ENCODE results near the gene CCNG2.

Gene CCNG2

GRCh38 chr4:77196866-77197265 lies 39.9 kb downstream of the CCNG2 start (continued):
- no peak for TF ChIP-seq PATZ1 (CRISPR knock-in tag; IDR thresholded peaks at IDR 0.05; ENCODE audit: borderline replicate concordance)
- TF ChIP-seq CREB5 (CRISPR knock-in tag; IDR thresholded peaks at IDR 0.05; ENCODE audit: low read depth), result no peak
- no peak for TF ChIP-seq TOX (CRISPR knock-in tag; IDR thresholded peaks at IDR 0.05; ENCODE audit: borderline replicate concordance)
- TF ChIP-seq ZFP30 (CRISPR knock-in tag; IDR thresholded peaks at IDR 0.05), result no peak
- no peak for TF ChIP-seq ZNF8 (CRISPR knock-in tag; IDR thresholded peaks at IDR 0.05)
- no peak for TF ChIP-seq SNAI2 (CRISPR knock-in tag; IDR thresholded peaks at IDR 0.05)
- TF ChIP-seq TSHZ2 (CRISPR knock-in tag; IDR thresholded peaks at IDR 0.05), result no peak
- no peak for TF ChIP-seq RARB (CRISPR knock-in tag; IDR thresholded peaks at IDR 0.05)

GRCh38 chr4:77197361-77197760 lies 40.4 kb downstream of the CCNG2 start:
- TF ChIP-seq PATZ1 (CRISPR knock-in tag; IDR thresholded peaks at IDR 0.05; ENCODE audit: borderline replicate concordance) (no peak), OSR1 (CRISPR knock-in tag; IDR thresholded peaks at IDR 0.05) (no peak), ZFP3 (CRISPR knock-in tag; IDR thresholded peaks at IDR 0.05) (no peak), ZNF8 (CRISPR knock-in tag; IDR thresholded peaks at IDR 0.05) (no peak), PPARA (CRISPR knock-in tag; IDR thresholded peaks at IDR 0.05; ENCODE audit: borderline replicate concordance) (no peak), GLIS3 (CRISPR knock-in tag; IDR thresholded peaks at IDR 0.05) (no peak), ZC3H10 (CRISPR knock-in tag; IDR thresholded peaks at IDR 0.05) (no peak), TOX (CRISPR knock-in tag; IDR thresholded peaks at IDR 0.05; ENCODE audit: borderline replicate concordance) (no peak), POU6F1 (CRISPR knock-in tag; IDR thresholded peaks at IDR 0.05; ENCODE audit: borderline replicate concordance, low read depth) (no peak)
- no peak for ATAC-seq

GRCh38 chr4:77197831-77198230 lies 40.8 kb downstream of the CCNG2 start:
- TF ChIP-seq RARB (CRISPR knock-in tag; IDR thresholded peaks at IDR 0.05) (no peak), OSR1 (CRISPR knock-in tag; IDR thresholded peaks at IDR 0.05) (no peak), TOX (CRISPR knock-in tag; IDR thresholded peaks at IDR 0.05; ENCODE audit: borderline replicate concordance) (no peak), ZNF8 (CRISPR knock-in tag; IDR thresholded peaks at IDR 0.05) (no peak), ARNTL (CRISPR knock-in tag; IDR thresholded peaks at IDR 0.05; ENCODE audit: borderline replicate concordance, low read depth) (no peak), POU6F1 (CRISPR knock-in tag; IDR thresholded peaks at IDR 0.05; ENCODE audit: borderline replicate concordance, low read depth) (no peak), ZFP30 (CRISPR knock-in tag; IDR thresholded peaks at IDR 0.05) (no peak), ISL1 (CRISPR knock-in tag; IDR thresholded peaks at IDR 0.05) (no peak), CSDC2 (CRISPR knock-in tag; IDR thresholded peaks at IDR 0.05) (no peak), PATZ1 (CRISPR knock-in tag; IDR thresholded peaks at IDR 0.05; ENCODE audit: borderline replicate concordance) (no peak), CSRNP3 (CRISPR knock-in tag; IDR thresholded peaks at IDR 0.05) (no peak)
- no peak for ATAC-seq
